Liver (tissue), 3 donors: ENCODE data around the gene CLIC5.

Experiments
- ATF3 ChIP-seq: IDR thresholded peaks from 2 replicates; pipeline ENCODE4 v1.6.1; 2016; ENCODE audit warnings: antibody characterized with exemption
- CTCF ChIP-seq: fragments of 150-350 bp; IDR thresholded peaks from 2 replicates; pipeline ENCODE4 v1.5.1; 2017; ENCODE audit warnings: improper control_type of control experiment, low read depth, low read length; ENCODE audit not compliant: missing input control
- FOXA1 ChIP-seq: IDR thresholded peaks from 2 replicates; pipeline ENCODE4 v1.6.1; 2016; ENCODE audit warnings: antibody characterized with exemption
- REST ChIP-seq: IDR thresholded peaks from 2 replicates; pipeline ENCODE4 v1.6.1; 2016; ENCODE audit warnings: antibody characterized with exemption, mild to moderate bottlenecking
- YY1 ChIP-seq: IDR thresholded peaks from 2 replicates; pipeline ENCODE4 v1.6.1; 2016; ENCODE audit warnings: antibody characterized with exemption, mild to moderate bottlenecking
- donor health status: healthy.
- donor health status: healthy.

GRCh38 chr6:45952168-45952529, 63.5 kb downstream of the CLIC5 start:
- TF ChIP-seq CTCF (no peak), ATF3 (no peak), REST (no peak), YY1 (no peak), FOXA1 (no peak)
